ENCODE data around the gene SLC18B1. TPM values are rescaled to one million over a fixed set of nuclear protein-coding genes. Genes with fewer than 3 reads are reported as not detected.

Gene SLC18B1
- total and polyA plus RNA-seq, 2 of the 8 experiments (the other 6 are each of a cell fraction or from before 2014, with no cell fraction given), result 17.2 to 23.4 TPM

DNA sequence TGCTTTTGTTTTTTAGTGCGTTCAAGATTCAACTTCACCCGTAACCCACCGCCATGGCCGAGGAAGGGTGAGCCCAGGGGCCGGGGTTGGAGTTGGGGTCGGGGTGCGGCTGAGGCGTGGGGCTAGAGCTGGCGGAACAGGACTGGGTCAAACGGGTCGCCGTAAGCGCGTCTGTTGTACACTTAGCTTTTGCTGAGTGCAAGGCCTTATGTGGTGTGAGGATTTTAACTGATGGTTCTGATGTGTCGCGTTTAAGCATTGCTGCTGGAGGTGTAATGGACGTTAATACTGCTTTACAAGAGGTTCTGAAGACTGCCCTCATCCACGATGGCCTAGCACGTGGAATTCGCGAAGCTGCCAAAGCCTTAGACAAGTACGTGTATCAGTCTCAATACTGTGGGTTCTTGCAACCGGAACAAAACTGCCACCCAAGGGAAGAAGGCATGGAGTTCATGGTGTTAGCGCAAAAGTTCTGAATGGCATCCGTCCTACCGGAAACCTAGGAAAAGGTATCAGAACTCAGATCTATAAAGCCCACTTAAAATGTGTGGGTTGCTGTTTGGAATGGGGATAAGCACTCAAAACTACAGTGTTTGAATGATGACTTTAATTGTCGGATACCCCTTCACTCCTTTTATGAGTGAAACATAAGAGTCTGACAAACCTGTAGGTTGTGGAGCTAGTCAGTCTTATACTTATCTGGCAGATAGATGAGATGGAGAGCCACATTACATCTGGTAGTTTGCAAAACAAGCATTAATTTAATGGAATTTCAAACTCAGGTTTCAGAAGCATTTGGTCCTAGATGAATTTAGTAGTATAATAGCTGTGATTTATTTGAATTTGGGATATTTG, 16.5 kb upstream of the SLC18B1 start (continued):
- TF ChIP-seq, protein P1, sequence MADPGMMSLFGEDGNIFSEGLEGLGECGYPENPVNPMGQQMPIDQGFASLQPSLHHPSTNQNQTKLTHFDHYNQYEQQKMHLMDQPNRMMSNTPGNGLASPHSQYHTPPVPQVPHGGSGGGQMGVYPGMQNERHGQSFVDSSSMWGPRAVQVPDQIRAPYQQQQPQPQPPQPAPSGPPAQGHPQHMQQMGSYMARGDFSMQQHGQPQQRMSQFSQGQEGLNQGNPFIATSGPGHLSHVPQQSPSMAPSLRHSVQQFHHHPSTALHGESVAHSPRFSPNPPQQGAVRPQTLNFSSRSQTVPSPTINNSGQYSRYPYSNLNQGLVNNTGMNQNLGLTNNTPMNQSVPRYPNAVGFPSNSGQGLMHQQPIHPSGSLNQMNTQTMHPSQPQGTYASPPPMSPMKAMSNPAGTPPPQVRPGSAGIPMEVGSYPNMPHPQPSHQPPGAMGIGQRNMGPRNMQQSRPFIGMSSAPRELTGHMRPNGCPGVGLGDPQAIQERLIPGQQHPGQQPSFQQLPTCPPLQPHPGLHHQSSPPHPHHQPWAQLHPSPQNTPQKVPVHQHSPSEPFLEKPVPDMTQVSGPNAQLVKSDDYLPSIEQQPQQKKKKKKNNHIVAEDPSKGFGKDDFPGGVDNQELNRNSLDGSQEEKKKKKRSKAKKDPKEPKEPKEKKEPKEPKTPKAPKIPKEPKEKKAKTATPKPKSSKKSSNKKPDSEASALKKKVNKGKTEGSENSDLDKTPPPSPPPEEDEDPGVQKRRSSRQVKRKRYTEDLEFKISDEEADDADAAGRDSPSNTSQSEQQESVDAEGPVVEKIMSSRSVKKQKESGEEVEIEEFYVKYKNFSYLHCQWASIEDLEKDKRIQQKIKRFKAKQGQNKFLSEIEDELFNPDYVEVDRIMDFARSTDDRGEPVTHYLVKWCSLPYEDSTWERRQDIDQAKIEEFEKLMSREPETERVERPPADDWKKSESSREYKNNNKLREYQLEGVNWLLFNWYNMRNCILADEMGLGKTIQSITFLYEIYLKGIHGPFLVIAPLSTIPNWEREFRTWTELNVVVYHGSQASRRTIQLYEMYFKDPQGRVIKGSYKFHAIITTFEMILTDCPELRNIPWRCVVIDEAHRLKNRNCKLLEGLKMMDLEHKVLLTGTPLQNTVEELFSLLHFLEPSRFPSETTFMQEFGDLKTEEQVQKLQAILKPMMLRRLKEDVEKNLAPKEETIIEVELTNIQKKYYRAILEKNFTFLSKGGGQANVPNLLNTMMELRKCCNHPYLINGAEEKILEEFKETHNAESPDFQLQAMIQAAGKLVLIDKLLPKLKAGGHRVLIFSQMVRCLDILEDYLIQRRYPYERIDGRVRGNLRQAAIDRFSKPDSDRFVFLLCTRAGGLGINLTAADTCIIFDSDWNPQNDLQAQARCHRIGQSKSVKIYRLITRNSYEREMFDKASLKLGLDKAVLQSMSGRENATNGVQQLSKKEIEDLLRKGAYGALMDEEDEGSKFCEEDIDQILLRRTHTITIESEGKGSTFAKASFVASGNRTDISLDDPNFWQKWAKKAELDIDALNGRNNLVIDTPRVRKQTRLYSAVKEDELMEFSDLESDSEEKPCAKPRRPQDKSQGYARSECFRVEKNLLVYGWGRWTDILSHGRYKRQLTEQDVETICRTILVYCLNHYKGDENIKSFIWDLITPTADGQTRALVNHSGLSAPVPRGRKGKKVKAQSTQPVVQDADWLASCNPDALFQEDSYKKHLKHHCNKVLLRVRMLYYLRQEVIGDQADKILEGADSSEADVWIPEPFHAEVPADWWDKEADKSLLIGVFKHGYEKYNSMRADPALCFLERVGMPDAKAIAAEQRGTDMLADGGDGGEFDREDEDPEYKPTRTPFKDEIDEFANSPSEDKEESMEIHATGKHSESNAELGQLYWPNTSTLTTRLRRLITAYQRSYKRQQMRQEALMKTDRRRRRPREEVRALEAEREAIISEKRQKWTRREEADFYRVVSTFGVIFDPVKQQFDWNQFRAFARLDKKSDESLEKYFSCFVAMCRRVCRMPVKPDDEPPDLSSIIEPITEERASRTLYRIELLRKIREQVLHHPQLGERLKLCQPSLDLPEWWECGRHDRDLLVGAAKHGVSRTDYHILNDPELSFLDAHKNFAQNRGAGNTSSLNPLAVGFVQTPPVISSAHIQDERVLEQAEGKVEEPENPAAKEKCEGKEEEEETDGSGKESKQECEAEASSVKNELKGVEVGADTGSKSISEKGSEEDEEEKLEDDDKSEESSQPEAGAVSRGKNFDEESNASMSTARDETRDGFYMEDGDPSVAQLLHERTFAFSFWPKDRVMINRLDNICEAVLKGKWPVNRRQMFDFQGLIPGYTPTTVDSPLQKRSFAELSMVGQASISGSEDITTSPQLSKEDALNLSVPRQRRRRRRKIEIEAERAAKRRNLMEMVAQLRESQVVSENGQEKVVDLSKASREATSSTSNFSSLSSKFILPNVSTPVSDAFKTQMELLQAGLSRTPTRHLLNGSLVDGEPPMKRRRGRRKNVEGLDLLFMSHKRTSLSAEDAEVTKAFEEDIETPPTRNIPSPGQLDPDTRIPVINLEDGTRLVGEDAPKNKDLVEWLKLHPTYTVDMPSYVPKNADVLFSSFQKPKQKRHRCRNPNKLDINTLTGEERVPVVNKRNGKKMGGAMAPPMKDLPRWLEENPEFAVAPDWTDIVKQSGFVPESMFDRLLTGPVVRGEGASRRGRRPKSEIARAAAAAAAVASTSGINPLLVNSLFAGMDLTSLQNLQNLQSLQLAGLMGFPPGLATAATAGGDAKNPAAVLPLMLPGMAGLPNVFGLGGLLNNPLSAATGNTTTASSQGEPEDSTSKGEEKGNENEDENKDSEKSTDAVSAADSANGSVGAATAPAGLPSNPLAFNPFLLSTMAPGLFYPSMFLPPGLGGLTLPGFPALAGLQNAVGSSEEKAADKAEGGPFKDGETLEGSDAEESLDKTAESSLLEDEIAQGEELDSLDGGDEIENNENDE (IDR thresholded peaks at IDR 0.05; ENCODE audit: insufficient replicate concordance, low read length), result no peak
- TF ChIP-seq, protein P2, sequence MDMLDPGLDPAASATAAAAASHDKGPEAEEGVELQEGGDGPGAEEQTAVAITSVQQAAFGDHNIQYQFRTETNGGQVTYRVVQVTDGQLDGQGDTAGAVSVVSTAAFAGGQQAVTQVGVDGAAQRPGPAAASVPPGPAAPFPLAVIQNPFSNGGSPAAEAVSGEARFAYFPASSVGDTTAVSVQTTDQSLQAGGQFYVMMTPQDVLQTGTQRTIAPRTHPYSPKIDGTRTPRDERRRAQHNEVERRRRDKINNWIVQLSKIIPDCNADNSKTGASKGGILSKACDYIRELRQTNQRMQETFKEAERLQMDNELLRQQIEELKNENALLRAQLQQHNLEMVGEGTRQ (IDR thresholded peaks at IDR 0.05; ENCODE audit: low read length), result no peak
- TF ChIP-seq SIRT6 (IDR thresholded peaks at IDR 0.05; ENCODE audit: low read length), result no peak
- TF ChIP-seq TBP (IDR thresholded peaks at IDR 0.05; ENCODE audit: low read depth, low read length), result no peak
- no peak for TF ChIP-seq FOSL1 (IDR thresholded peaks at IDR 0.05; ENCODE audit: insufficient read depth, low read depth, low read length)
- TF ChIP-seq KDM5A (IDR thresholded peaks at IDR 0.05; ENCODE audit: low read length), result no peak
- TF ChIP-seq BCL11A (IDR thresholded peaks at IDR 0.05; ENCODE audit: low read depth in 2 of 2, low read length in 2 of 2), result no peak
- TF ChIP-seq RBBP5 (IDR thresholded peaks at IDR 0.05; ENCODE audit: borderline replicate concordance, low read depth, low read length), result no peak
- TF ChIP-seq POLR2AphosphoS5 (IDR thresholded peaks at IDR 0.05; ENCODE audit: low read depth, low read length), result peak; percentile 71

All from H1 (cell line).